Measurements from ENCODE around the gene CCAR1.
"Not testable (repeated sequence)": the region's sequence is repeated elsewhere in the genome, so short reads cannot be mapped to it uniquely, and the experiment has no call there.

Gene CCAR1

DNA sequence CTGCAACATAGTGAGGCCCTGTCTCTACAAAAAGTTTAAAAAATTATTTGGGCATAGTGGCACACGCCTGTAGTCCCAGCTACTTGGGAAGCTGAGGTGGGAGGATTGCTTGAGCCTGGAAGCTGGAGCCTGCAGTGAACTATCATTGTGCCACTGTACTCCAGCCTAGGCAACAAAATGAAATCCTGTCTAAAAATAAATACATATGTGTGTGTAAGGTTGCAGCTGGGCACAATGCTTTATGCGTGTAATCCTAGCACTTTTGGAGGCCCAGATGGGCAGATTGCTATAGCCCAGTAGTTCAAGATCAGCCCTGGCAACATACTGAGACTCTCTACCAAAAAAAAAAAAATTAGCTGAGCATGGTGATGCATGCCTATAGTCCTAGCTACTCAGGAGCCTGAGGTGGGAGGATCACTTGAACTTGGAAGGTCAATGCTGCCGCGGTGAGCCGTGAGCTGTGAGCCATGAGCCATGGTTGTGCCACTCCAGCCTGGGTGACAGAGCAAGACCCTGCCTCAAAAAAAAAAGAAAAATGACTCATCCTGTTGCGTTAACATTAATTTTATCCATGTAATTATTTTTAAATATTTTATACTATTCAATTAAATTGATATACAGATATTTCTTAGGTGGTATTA is 38.3 kb downstream of the CCAR1 start:
- no peak for DNase-seq

DNA sequence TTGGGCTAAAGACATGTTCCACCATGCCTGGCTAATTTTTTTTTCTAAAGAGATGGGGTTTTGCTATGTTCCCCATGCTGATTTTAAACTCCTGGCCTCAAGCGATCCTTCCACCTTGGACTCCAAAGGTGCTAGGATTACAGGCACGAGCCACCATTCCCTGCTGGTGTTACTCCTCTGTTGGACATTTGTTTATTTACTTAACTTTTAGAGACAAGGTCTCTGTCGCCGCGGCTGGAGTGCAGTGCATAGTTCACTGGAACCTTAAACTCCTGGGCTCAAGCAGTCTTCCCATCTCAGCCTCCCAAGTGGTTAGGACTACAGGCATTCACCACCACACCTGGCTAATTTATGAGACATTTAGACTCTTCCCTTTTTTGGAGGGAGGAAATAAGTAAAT is 38.9 kb downstream of the CCAR1 start:
- no peak for DNase-seq

DNA sequence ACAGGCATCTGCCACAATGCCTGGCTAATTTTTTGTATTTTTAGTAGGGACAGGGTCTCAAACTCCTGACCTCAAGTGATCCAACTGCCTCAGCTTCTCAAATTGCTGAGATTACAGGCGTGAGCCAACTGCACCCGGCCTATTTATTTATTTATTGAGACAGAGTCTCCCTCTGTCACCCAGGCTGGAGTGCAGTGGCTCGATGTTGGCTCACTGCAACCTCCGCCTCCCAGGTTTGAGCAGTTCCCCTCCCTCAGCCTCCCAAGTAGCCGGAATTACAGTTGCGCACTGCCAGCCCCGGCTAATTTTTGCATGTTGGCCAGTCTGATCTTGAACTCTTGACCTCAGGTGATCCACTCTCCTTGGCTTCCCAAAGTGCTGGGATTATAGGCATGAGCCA is 46.4 kb downstream of the CCAR1 start:
- not testable (repeated sequence) for DNase-seq

DNA sequence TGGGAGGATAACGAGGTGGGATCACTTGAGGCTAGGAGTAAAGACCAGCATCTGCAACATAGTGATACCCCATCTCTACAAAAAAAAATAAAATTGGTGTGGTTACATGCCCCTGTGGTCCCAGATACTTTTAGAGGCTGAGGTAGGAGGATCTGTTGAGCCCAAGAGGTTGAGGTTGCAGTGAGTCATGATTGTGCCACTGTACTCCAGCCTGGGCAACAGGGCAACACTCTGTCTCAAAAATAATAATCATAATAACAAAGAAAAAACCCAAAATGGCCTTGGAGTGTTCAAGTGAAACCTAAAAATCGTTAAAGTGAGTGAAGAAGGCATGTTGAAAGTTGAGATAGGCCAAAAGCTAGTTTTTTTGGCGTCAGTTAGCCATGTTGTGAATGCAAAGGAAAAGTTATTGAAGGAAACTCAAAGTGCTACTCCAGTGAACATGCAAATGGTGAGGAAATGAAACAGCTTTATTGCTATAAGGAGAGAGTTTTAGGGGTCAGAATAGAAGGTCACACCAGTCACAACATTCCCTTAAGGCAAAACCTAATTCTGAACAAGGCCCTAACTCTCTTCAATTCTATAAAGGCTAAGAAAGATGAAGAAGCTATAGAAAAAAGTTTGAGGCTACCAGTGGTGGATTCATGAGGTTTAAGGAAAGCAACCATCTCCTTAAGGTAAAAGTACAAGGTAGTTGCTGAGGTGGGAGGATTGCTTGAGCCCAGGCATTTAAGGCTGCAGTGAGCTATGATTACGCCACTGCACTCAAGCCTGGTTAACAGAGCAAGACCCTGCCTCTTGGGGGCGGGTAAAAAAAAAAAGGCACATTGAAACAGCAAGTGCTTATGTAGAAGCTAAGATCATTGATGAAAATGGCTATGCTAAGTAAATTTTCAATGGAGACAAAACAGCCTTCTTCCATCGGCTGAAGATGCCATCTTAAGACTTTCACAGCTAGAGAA is 60.9 kb downstream of the CCAR1 start:
- DNase-seq, result no peak

DNA sequence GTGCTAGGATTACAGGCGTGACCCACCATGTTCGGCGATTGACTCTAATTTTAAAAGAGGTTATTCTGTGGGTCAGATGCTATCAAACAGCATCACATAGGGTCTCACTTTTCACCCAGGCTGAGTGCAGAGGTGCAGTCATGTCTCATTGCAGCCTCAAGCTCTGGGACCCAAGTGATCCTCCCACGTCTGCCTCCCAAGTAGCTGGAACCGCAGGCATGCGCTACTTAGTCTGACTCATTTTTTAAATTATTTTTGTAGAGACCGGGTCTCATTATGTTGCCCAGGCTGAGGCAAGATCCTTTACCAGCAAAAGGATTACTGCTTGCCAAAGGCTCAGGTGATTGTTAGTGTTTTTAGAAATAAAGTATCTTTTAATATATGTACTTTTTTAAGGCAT is 63.4 kb downstream of the CCAR1 start:
- DNase-seq, result peak; percentile 3

DNA sequence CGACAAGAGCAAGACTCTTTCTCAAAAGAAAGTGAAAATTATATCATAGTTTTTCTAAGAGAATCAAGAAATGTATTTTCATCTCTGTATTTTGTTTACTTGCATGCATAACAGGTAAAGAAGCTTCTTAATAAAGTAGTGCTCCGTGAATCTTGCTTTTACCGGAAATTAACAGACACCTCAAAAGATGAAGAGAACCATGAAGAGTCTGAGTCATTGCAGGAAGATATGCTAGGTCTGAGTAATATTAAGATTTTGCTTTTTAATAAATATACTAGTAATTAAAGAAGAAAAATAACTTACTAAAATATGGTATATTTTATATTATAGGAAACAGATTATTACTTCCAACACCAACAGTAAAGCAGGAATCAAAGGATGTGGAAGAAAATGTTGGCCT is 66.8 kb downstream of the CCAR1 start:
- DNase-seq, result no peak

DNA sequence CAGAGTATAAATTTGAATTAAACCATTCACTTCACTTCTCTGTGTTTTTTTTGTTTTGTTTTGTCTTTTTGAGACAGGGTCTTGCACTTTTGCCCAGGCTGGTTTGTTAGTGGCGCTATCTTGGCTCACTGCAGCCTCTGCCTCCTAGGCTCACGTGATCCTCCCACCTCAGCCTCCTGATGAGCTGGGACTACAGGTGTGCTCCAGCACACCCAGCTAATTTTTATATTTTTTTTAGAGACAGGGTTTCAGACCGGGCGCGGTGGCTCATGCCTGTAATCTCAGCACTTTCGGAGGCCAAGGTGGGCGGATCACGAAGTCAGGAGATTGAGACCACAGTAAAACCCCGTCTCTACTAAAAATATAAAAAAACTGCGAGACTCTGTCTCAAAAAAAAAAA is 69.4 kb downstream of the CCAR1 start:
- no peak for DNase-seq

DNA sequence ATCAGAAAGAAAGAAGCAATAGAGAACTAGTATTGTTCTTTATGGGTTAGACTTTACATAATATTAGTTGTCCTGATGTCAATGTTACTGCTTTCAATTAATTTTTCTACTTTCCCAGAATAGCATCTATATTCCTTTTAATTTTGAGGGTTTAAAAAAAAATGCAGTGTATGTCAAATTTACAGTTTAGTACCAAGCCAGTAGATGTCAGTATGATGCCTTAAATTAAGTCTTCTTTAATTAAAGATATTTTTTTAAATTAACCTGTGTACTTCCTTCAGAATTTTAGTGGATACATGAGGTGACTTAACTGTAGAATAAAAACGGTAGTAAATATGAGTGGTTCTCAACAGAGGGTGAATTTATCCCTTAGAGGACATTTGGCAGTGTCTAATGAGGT is 71.1 kb downstream of the CCAR1 start:
- DNase-seq, result no peak

DNA sequence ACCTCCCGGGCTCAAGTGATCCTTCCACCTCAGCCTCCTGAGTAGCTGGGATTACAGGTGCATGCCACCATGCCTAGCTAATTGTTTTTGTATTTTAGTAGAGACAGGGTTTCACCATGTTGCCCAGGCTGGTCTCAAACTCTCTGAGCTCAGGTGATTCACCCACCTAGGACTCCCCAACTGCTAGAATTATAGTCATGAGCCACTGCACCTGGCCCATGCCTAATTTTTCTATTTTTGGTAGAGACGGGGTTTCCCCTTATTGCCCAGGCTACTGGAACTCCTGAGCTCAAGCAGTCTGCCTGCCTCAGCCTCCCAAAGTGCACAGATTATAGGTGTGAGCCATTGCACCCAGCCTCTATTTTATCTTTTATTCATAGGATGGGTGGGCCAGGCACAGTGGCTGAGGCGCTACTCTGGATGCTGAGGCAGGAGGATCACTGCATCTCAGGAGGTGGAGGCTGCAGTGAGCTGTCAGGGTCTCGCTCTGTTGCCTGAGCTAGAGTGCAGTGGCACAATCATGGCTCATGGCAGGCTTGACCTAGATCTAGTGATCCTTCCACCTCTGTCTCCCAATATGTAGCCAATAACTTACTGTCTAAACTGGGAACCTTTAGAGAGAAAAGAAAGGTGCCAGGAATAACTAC is 75.0 kb downstream of the CCAR1 start:
- DNase-seq, result no peak

DNA sequence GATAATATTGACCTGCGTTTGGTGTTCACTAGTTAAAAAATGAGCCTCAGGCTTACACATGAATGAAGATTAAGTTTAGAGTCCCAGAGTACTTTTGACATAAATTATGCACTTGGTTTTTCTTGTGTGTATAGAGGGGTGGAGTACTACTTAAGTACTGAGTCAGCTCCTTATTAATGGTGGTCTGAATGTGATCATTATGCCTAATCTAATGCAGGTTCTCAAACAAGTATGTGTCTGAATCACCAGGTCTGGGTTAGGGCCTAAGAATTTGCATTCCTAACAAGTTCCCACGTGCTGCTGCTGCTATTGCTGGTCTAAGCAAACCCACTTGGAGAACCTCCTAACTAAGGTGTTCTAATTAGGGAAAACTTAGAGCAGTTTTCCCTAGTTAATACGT is 75.6 kb downstream of the CCAR1 start:
- peak; percentile 42 for DNase-seq

DNA sequence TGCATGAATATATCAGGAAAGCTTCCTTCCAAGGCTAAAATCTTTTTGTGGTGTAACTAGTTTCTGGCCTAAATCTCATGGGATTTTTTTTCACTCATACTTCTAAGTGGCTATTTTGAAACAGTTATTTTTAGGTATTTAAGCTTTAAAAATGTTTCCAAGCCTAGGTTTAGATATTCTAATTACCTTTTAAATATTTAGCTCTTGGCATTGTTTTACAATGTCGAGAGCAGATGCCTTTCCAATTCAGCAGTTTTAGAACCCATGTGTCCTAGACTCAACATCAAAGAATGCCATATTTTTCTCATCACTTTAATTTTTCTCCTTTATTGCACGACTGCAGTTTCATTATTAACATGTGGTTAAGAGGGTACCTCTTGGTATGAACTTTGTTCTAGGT is 79.2 kb downstream of the CCAR1 start:
- no peak for DNase-seq

DNA sequence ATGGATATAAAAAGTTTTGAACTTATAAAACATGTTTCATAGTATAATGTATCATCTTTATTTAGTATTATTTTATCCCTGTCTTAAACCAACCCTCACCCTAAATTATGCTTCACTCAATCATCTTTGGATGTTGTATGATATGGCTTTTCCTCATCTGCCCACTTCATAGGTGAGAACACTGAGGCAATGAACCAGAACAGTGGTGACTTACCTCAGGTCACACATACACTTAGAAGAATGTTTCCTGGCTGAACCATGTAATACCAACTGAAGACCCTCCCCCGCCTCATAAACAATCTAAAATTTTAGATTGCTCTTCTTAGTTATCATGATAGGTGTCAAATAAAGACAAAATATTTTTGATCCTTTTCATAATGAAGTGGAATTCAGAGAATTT is 83.7 kb downstream of the CCAR1 start:
- no peak for DNase-seq

DNA sequence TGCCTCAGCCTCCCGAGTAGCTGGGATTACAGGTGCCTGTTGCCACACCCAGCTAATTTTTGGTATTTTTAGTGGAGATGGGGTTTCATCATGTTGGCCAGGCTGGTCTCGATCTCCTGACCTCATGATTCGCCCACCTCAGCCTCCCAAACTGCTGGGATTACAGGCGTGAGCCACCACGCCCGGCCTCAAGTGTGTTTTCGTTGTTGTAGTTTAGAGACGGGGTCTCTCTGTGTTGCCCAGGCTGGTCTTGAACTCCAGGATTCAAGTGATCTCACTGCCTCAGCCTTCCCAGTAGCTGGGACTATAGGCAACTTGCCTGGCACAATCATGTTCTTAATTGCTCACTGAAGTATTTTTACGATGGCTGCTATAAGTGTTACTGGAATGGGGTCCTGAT is 89.8 kb downstream of the CCAR1 start:
- not testable (repeated sequence) for DNase-seq

DNA sequence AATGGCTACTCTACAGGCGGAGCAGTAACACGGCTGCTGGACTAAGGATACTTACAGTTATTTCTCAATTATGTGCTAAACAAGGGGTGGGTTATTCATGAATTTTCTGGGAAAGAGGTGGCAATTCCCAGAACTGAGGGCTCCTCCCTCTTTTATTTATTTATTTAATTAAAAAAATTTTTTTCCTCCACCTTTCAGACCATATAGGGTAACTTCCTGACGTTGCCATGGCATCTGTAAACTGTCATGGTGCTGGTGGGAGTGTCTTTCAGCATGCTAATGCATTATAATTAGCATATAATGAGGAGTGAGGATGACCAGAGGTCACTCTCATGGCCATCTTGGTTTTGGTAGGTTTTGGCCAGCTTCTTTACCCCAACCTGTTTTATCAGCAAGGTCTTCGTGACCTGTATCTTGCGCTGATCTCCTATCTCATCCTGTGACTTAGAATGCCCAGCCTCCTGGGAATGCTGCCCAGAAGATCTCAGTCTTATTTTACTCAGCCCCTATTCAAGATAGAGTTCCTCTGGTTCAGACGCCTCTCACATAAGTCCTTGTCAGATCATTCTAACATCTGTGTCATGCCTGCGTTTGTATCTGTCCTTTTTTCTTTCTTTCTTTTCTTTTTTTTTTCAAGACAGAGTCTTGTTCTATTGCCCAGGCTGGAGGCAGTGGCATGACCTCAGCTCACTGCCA is 90.4 kb downstream of the CCAR1 start:
- DNase-seq, result no peak

DNA sequence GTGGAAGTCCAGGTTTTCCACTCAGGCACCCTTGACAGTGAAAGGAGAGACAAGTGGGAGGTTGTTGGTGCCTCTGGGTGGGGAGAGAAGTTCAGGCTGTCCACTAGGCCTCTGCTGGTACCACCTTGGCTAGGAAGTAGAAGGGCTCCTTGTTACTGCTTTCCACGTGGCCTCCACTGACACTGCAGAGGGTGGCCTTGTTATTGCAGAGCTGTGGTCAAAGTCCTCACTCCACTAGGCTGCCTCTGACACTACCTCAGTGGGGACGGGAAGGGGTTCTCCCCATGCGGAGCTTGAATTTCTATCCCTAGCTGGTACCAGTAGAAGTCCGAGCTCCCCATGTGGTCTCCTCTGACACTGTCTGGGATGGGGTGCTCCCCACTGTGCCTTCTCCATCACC is 91.4 kb downstream of the CCAR1 start:
- no peak for DNase-seq

DNA sequence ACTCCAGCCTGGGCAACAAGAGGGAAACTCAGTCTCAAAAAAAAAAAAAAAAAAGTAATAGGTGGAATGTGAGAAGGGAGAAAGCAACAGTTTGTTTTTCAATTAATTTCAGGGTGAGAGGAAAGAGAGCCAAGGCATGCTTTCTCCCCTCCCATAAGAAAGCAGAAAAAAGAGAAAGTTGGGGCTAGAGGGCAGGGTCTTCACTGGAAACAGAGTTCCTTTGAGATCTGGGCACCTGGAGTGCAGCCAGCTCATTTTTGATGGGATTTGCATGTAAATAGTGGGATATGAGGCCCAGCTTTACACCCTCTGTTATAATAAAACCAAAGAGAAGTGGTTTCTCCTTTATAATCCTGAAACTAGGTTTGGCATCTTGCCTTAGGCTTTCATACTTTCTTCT is 92.5 kb downstream of the CCAR1 start:
- DNase-seq, result no peak

DNA sequence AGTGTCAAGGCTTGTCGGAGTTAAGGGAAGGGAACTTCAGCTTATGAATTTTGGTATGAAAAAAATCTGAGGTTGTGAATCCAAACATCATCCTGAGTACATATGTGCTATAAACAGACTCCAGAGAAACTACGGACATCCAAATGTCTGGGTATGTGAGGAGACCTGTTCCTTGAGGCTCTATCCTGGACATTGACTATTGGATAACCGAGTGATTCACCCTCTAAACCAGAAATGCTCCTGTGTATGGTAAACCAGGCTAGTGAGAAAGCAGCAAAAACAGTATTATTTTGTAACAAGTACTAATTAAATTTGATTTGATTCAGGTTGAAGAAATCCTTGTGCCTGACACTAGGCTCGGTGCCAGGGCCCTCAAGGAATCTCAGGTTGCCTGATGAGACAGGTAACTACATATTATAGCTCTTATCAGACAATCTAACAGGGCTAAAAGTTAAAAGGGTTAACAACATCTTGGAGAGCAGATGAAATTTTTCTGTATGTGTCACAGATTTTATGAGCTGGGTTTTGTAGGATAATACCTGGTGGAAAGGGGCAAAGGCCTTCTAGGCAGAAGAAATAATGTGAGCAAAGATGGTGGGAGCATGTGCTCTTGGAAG is 95.9 kb downstream of the CCAR1 start:
- DNase-seq, result no peak

DNA sequence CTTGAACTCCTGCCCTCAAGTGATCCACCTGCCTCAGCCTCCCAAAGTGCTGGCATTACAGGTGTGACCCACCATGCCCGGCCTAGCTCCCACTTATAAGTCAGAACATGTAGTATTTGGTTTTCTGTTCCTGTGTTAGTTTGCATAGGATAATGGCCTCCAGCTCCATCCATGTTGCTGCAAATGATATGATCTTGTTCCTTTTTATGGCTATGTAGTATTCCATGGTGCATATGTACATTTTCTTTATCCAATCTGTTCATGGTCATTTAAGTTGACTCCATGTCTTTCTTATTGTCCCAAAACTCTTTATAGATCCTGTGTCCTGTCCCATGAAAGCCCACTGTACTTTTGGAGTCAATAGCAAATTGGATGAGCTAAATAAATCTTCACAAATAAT is 99.3 kb downstream of the CCAR1 start:
- DNase-seq, result not testable (repeated sequence)

DNA sequence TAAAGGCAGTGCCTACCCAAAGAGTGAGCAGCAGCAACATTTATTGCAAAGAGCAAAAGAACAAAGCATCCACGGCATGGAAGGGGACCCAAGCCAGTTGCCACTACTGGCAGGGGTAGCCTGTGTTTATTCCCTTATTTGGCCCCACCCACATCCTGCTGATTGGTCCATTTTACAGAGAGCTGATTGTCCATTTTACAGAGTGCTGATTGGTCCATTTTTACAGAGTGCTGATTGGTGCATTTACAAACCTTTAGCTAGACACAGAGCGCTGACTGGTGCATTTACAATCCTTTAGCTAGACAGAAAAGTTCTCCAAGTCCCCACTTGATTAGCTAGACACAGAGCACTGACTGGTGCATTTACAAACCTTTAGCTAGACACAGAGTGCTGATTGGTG is 101.6 kb downstream of the CCAR1 start:
- DNase-seq, result not testable (repeated sequence)

DNA sequence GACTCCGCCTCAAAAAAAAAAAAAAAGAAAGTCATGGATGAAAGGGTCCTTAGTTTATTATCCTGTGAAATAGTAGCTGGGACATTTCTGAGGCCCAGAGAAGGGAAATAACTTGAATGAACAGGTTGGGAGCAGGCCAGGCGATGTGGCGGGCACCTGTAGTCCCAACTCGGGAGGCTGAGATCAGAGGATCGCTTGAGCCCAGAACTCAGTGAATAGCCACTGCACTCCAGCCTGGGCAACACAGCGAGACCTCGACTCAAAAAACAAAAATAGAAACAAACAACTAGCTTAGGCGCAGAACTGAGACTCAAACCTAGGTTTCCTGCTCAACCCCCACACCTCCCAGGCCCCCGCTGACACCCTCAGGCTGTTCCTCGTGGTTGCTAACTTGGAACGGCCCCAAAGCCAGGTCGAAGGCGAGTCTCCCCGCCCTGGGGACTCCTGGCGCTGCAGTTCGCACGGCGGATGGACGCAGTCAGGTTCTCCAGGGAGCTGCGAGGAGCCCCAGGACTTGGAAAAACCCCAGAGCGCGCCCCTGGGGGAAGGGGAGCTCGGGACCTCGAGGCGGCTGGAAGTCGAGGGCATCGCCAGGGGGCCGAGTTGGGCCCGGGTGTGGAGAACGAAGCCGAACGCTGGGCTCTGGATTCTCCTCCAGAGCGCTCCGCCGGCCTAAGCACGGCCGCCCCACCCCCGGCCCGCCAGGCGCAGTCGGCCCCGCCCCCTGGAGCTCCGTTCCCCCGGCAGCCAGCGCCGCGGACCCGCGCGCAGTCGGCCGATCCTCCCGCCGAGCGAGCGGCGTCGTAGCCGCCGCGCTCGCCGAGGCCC is 105.9 kb downstream of the CCAR1 start, which contains the start of gene STOX1:
STOX1 (plus strand) TSS at position 768 of the 828 bp plus-strand sequence. CDS start 93 bp downstream, outside the sequence.
- peak; percentile 59 for DNase-seq

DNA sequence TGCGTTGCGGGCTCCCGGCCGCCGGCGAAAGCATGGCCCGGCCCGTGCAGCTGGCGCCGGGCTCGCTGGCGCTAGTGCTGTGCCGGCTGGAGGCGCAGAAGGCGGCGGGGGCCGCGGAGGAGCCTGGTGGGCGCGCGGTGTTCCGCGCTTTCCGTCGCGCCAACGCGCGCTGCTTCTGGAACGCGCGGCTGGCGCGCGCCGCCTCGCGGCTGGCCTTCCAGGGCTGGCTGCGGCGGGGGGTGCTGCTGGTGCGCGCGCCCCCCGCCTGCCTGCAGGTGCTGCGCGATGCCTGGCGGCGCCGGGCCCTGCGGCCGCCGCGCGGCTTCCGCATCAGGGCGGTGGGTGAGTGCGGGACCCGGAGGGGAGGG is 106.5 kb downstream of the CCAR1 start:
- not testable (repeated sequence) for DNase-seq

All from fibroblast of skin of right quadriceps (primary cell).